ENCODE data around the gene ACVR2B. TPM values are rescaled to one million over a fixed set of nuclear protein-coding genes. Genes with fewer than 3 reads are reported as not detected.

Gene ACVR2B
- total RNA-seq, 1 experiment from 2014 or later: 2.8 TPM

- intact Hi-C loops (cut with micrococcal nuclease; ENCODE audit: unreplicated experiment): no loop called here
- no peaks in the 10 kb centered on the region for H3K36me3 ChIP-seq (ENCODE audit: control insufficient read depth, insufficient read depth, low read length)
- ATAC-seq: no peak
- ChIA-PET CTCF (no interaction called here), POLR2A (no interaction called here)
- H3K4me1 ChIP-seq (ENCODE audit: control insufficient read depth, insufficient read depth, low read length): no peaks in the 10 kb centered on the region
- TF ChIP-seq SIN3A (IDR thresholded peaks at IDR 0.05; ENCODE audit: borderline replicate concordance, insufficient read depth, low read depth, low read length) (no peak), CTCF (IDR thresholded peaks at IDR 0.05) (no peak), REST (IDR thresholded peaks at IDR 0.05; ENCODE audit: insufficient read depth in 1 of 2, low read depth in 2 of 2, low read length in 1 of 2) (no peak), POLR2AphosphoS5 (IDR thresholded peaks at IDR 0.05; ENCODE audit: low read depth, low read length) (no peak)
- H3K9me3 ChIP-seq (ENCODE audit: control insufficient read depth, insufficient read depth, low read depth, low read length): no peaks in the 10 kb centered on the region
- BruUV-seq (replicated peaks): no TSS peak
- DNase-seq (ENCODE audit: low read depth, low spot score): no peak
- in situ Hi-C loops (cut with HindIII; ENCODE audit: low pct_unique_long_range_greater_than_20kb, low sequenced_read_pairs): no loop called here
- no peak overlapping the region for H3K27ac ChIP-seq (ENCODE audit: low read length)
- H3K27me3 ChIP-seq (ENCODE audit: control insufficient read depth, insufficient read depth, low read length): no peaks in the 10 kb centered on the region
- H3K4me3 ChIP-seq (ENCODE audit: low read depth in 2 of 2, low read length in 2 of 2): no peak overlapping the region
These were observed 80.9 kb downstream of the ACVR2B start for GRCh38 chr3:38534604-38535003.

GRCh38 chr3:38536671-38537070, 83.0 kb downstream of the ACVR2B start:
- intact Hi-C loops (cut with micrococcal nuclease; ENCODE audit: unreplicated experiment) (no loop called here), in situ Hi-C loops (cut with HindIII; ENCODE audit: low pct_unique_long_range_greater_than_20kb, low sequenced_read_pairs) (no loop called here)
- no peak for TF ChIP-seq REST (IDR thresholded peaks at IDR 0.05; ENCODE audit: insufficient read depth in 1 of 2, low read depth in 2 of 2, low read length in 1 of 2)
- TF ChIP-seq SIN3A (IDR thresholded peaks at IDR 0.05; ENCODE audit: borderline replicate concordance, insufficient read depth, low read depth, low read length): no peak
- TF ChIP-seq TCF7L2 (IDR thresholded peaks at IDR 0.05; ENCODE audit: low read depth, low read length): no peak
- no peak for TF ChIP-seq POLR2AphosphoS5 (IDR thresholded peaks at IDR 0.05; ENCODE audit: low read depth, low read length)
- no peak for TF ChIP-seq CTCF (IDR thresholded peaks at IDR 0.05)
- Histone ChIP-seq H3K4me3 (ENCODE audit: low read depth in 2 of 2, low read length in 2 of 2) (no peak overlapping the region), H3K27me3 (ENCODE audit: control insufficient read depth, insufficient read depth, low read length) (no peaks in the 10 kb centered on the region), H3K36me3 (ENCODE audit: control insufficient read depth, insufficient read depth, low read length) (no peaks in the 10 kb centered on the region), H3K9me3 (ENCODE audit: control insufficient read depth, insufficient read depth, low read depth, low read length) (no peaks in the 10 kb centered on the region), H3K27ac (ENCODE audit: low read length) (no peak overlapping the region), H3K4me1 (ENCODE audit: control insufficient read depth, insufficient read depth, low read length) (no peaks in the 10 kb centered on the region)
- POLR2A ChIA-PET: no interaction called here
- no TSS peak for BruUV-seq (replicated peaks)
- CTCF ChIA-PET: no interaction called here
- ATAC-seq (no peak), DNase-seq (ENCODE audit: low read depth, low spot score) (no peak)
